IMR-90 (cell line): ENCODE data around the gene CNTLN. TPM values are rescaled to one million over a fixed set of nuclear protein-coding genes. Genes with fewer than 3 reads are reported as not detected.

ENCODE experiments used
- ATAC-seq: fragments of 200-7000 bp; cut with Tn5 transposase; 2 replicates; pipeline ENCODE4 v1.9.1; 2020; ENCODE audit warnings: low read depth, mild to moderate bottlenecking, moderate library complexity
- Bru-seq: library from RNA; stranded (reverse); fragments of 400-500 nt; gene quantifications from one replicate; lab custom pipeline; 2021; lab: Mats Ljungman, UMichigan
- BruChase-seq, 2 experiments: library from RNA; stranded (reverse); fragments of 400-500 nt; gene quantifications; one replicate each; lab custom pipeline; 2021; lab: Mats Ljungman, UMichigan
- BruUV-seq: library from RNA; stranded (reverse); fragments of 400-500 nt; replicated peaks from 2 replicates; lab custom pipeline; 2021; lab: Mats Ljungman, UMichigan
- CTCF ChIA-PET: fragments of 300-600 bp; formaldehyde crosslinking; extraction: SDS; loops from one replicate; lab custom pipeline; 2021; ENCODE audit warnings: antibody characterized with exemption; lab: Yijun Ruan, JAX
- POLR2A ChIA-PET: fragments of 300-600 bp; sonication (Branson Sonifier 250); formaldehyde crosslinking; loops from one replicate; lab custom pipeline; 2022; ENCODE audit warnings: antibody characterized with exemption; ENCODE audit not compliant: unreplicated experiment; lab: Charles Lee
- DNase-seq: peaks from one replicate; pipeline ENCODE4 v3.0.0; 2013
- H2AFZ ChIP-seq: replicated peaks from 2 replicates; pipeline ENCODE3; 2013; ENCODE audit warnings: low read length, mild to moderate bottlenecking; ENCODE audit not compliant: poor library complexity
- H2AK5ac ChIP-seq: 2 replicates; pipeline ENCODE4 v1.6.1; 2013; ENCODE audit warnings: low read depth, low read length, inconsistent platforms
- H2AK9ac ChIP-seq: replicated peaks from 2 replicates; pipeline ENCODE3; 2013; ENCODE audit warnings: mild to moderate bottlenecking, low read depth, low read length, moderate library complexity; ENCODE audit not compliant: poor library complexity
- H2BK120ac ChIP-seq: 2 replicates; pipeline ENCODE4 v1.6.1; 2013; ENCODE audit warnings: low read depth, low read length, inconsistent platforms
- H2BK15ac ChIP-seq: 3 replicates; pipeline ENCODE4 v1.6.1; 2013; ENCODE audit warnings: low read depth, low read length, inconsistent platforms
- H2BK20ac ChIP-seq: 2 replicates; pipeline ENCODE4 v1.6.1; 2013; ENCODE audit warnings: low read depth, mild to moderate bottlenecking, inconsistent platforms, low read length, moderate library complexity
- H2BK5ac ChIP-seq: 2 replicates; pipeline ENCODE4 v1.6.1; 2013; ENCODE audit warnings: mild to moderate bottlenecking, low read depth, low read length, inconsistent platforms; ENCODE audit not compliant: poor library complexity, severe bottlenecking
- H3K14ac ChIP-seq: replicated peaks from 2 replicates; pipeline ENCODE4 v1.6.1; 2013; ENCODE audit warnings: low read depth, low read length, inconsistent platforms
- H3K18ac ChIP-seq: 2 replicates; pipeline ENCODE4 v1.6.1; 2013; ENCODE audit warnings: low read depth, low read length, control low read depth
- H3K23ac ChIP-seq: 2 replicates; pipeline ENCODE4 v1.6.1; 2013; ENCODE audit warnings: low read depth, low read length, inconsistent platforms
- H3K27ac ChIP-seq: 2 replicates; pipeline ENCODE4 v1.5.1; 2013; ENCODE audit warnings: mild to moderate bottlenecking, control low read depth, low read length; ENCODE audit not compliant: insufficient read depth
- H3K27me3 ChIP-seq: 2 replicates; pipeline ENCODE4 v1.6.1; 2013; ENCODE audit warnings: low read length; ENCODE audit not compliant: control insufficient read depth, insufficient read depth
- H3K36me3 ChIP-seq: 2 replicates; pipeline ENCODE4 v1.6.1; 2013; ENCODE audit warnings: low read length, mixed read lengths; ENCODE audit not compliant: control insufficient read depth, insufficient read depth
- H3K4ac ChIP-seq: 2 replicates; pipeline ENCODE4 v1.6.1; 2013; ENCODE audit warnings: low read depth, low read length, inconsistent platforms
- H3K4me1 ChIP-seq: 2 replicates; pipeline ENCODE4 v1.6.1; 2013; ENCODE audit warnings: low read length, mixed read lengths; ENCODE audit not compliant: control insufficient read depth, insufficient read depth
- H3K4me2 ChIP-seq: 2 replicates; pipeline ENCODE4 v1.6.1; 2013; ENCODE audit warnings: low read depth, mild to moderate bottlenecking, control low read depth, low read length, moderate library complexity
- H3K4me3 ChIP-seq: 2 replicates; pipeline ENCODE4 v1.5.1; 2013; ENCODE audit warnings: low read depth, mild to moderate bottlenecking, control low read depth, low read length, moderate library complexity; ENCODE audit not compliant: insufficient read depth
- H3K56ac ChIP-seq: 2 replicates; pipeline ENCODE4 v1.6.1; 2013; ENCODE audit warnings: low read length, inconsistent platforms; ENCODE audit not compliant: insufficient read depth; ENCODE audit errors: extremely low read depth
- H3K79me1 ChIP-seq, 2 experiments: 2 replicates each; pipeline ENCODE4 v1.6.1; 2013; ENCODE audit warnings: low read length in 2 of 2, inconsistent platforms in 1 of 2, low read depth in 1 of 2
- H3K9ac ChIP-seq: 2 replicates; pipeline ENCODE4 v1.6.1; 2013; ENCODE audit warnings: low read depth, low read length, control low read depth
- H3K9me1 ChIP-seq: 2 replicates; pipeline ENCODE4 v1.6.1; 2013; ENCODE audit warnings: low read length, inconsistent platforms; ENCODE audit not compliant: insufficient read depth
- H3K9me3 ChIP-seq: 2 replicates; pipeline ENCODE4 v1.6.1; 2013; ENCODE audit warnings: low read length; ENCODE audit not compliant: control insufficient read depth, insufficient read depth
- H4K20me1 ChIP-seq: 2 replicates; pipeline ENCODE4 v1.6.1; 2013; ENCODE audit warnings: low read length, inconsistent platforms; ENCODE audit not compliant: insufficient read depth
- H4K5ac ChIP-seq: 2 replicates; pipeline ENCODE4 v1.6.1; 2013; ENCODE audit warnings: mild to moderate bottlenecking, low read depth, low read length, control low read depth
- H4K8ac ChIP-seq, 2 experiments: 2 replicates each; pipeline ENCODE4 v1.6.1; 2013; ENCODE audit warnings: low read depth in 2 of 2, low read length in 2 of 2, control low read depth in 1 of 2, inconsistent platforms in 1 of 2
- H4K91ac ChIP-seq: 2 replicates; pipeline ENCODE4 v1.6.1; 2013; ENCODE audit warnings: low read depth, low read length, inconsistent platforms; ENCODE audit not compliant: insufficient read depth
- BHLHE40 ChIP-seq: fragments of 150-350 bp; IDR thresholded peaks from 2 replicates; pipeline ENCODE4 v1.6.1; 2016; ENCODE audit warnings: mild to moderate bottlenecking, low read depth, low read length
- CTCF ChIP-seq: conservative IDR thresholded peaks from 2 replicates; pipeline ENCODE4 v1.5.1; 2012; ENCODE audit warnings: mild to moderate bottlenecking, low read depth, low read length, improper control_type of control experiment
- ELK1 ChIP-seq: fragments of 150-350 bp; IDR thresholded peaks from 2 replicates; pipeline ENCODE4 v1.6.1; 2016; ENCODE audit warnings: low read depth, mild to moderate bottlenecking, low read length, moderate library complexity, borderline replicate concordance
- FOS ChIP-seq: fragments of 150-350 bp; IDR thresholded peaks from 2 replicates; pipeline ENCODE4 v1.6.1; 2016; ENCODE audit warnings: low read depth, low read length
- MAFK ChIP-seq: IDR thresholded peaks from 2 replicates; pipeline ENCODE4 v1.6.1; 2012; ENCODE audit warnings: low read depth, low read length, improper control_type of control experiment
- MAZ ChIP-seq: IDR thresholded peaks from 2 replicates; pipeline ENCODE4 v1.6.1; 2012; ENCODE audit warnings: low read depth, mild to moderate bottlenecking, low read length, improper control_type of control experiment, moderate library complexity, borderline replicate concordance
- MXI1 ChIP-seq: IDR thresholded peaks from 2 replicates; pipeline ENCODE4 v1.6.1; 2012; ENCODE audit warnings: low read depth, mild to moderate bottlenecking, low read length, moderate library complexity, borderline replicate concordance
- NFE2L2 ChIP-seq: fragments of 150-350 bp; IDR thresholded peaks from 2 replicates; pipeline ENCODE4 v1.6.1; 2016; ENCODE audit warnings: low read depth, mild to moderate bottlenecking, low read length
- POLR2A ChIP-seq: IDR thresholded peaks from 2 replicates; pipeline ENCODE4 v1.6.1; 2012; ENCODE audit warnings: mild to moderate bottlenecking, low read depth, low read length
- USF2 ChIP-seq: fragments of 150-350 bp; IDR thresholded peaks from 2 replicates; pipeline ENCODE4 v1.6.1; 2017; ENCODE audit warnings: mild to moderate bottlenecking, antibody characterized with exemption, low read length, low read depth
- WGBS, 2 experiments: methylation state at CpG; one replicate each; pipeline versions ENCODE4 v1.1.5 to v1.1.7; 2013; ENCODE audit warnings: missing lambda C conversion rate in 2 of 2; ENCODE audit not compliant: insufficient read length in 1 of 2; ENCODE audit errors: extremely low coverage in 2 of 2; 5-methylcytosine and 5-hydroxymethylcytosine counted together
- dilution Hi-C: fragments of 300-500 bp; cut with HindIII; formaldehyde crosslinking; loops from one replicate; pipeline ENCODE4 v1.14.3; 2018; ENCODE audit warnings: low sequenced_read_pairs; ENCODE audit not compliant: unreplicated experiment
- in situ Hi-C: fragments of 300-500 bp; cut with MboI; formaldehyde crosslinking; loops from 3 replicates; pipeline ENCODE4 v1.14.3; 2019; ENCODE audit warnings: low sequenced_read_pairs, inconsistent platforms, mixed read lengths
- intact Hi-C: fragments of 100-400 bp; cut with micrococcal nuclease; formaldehyde crosslinking; loops from 2 replicates; pipeline ENCODE4 v1.10.0; 2022
- long read RNA-seq: library from polyadenylated mRNA; unstranded; transcript quantifications from one replicate; pipeline ENCODE4 v2.0.0, GENCODE V29; 2021; ENCODE audit not compliant: unreplicated experiment
- polyA plus RNA-seq, 3 experiments: library from polyadenylated mRNA; depleted of rRNA; stranded (reverse); fragments of >200 nt; gene quantifications; 2 replicates each; pipeline ENCODE4 v1.2.3, GENCODE V29; 2012; ENCODE audit warnings: low replicate concordance in 1 of 3
- total RNA-seq: library from RNA; depleted of rRNA; stranded (reverse); fragments of >200 nt; gene quantifications from 2 replicates; pipeline ENCODE4 v1.2.3, GENCODE V29; 2012; rRNA removed

CNTLN gene
- total RNA-seq (5.9 and 10.6 TPM in 2 replicates), polyA plus RNA-seq (2012; rRNA removed) (2.9 and 3.8 TPM in 2 replicates), Bru-seq, nascent RNA (percentile 64 among the genes with signal in this experiment), BruChase-seq, experiment 1, labeled RNA remaining after a 6-hour chase (percentile 50 among the genes with signal in this experiment), BruChase-seq, experiment 2, labeled RNA remaining after a 2-hour chase (percentile 59 among the genes with signal in this experiment)
- polyA plus RNA-seq (2012; cell fraction: cytosol; rRNA removed), result 0.73 and 1.1 TPM in 2 replicates
- 1.4 and 4.3 TPM in 2 replicates for polyA plus RNA-seq (2012; cell fraction: nucleus; rRNA removed; ENCODE audit: low replicate concordance)
- long read RNA-seq, full-length matches to known transcripts, result 6 of 14 reads
- long read RNA-seq, partial matches to known transcripts, result 4 of 14 reads
- long read RNA-seq, other reads (novel, unspliced or antisense), result 4 of 14 reads

- peak within 1 kb of the TSS; percentile 88 for H2BK5ac ChIP-seq
- no peaks in the 10 kb centered on the region for H4K20me1 ChIP-seq
- peak within 1 kb of the TSS; percentile 81 for H3K18ac ChIP-seq
- H3K4me2 ChIP-seq, result peak within 1 kb of the TSS; percentile 81
- peak within 1 kb of the TSS; percentile 56; the same call in 2 of the 3 replicates for H2BK15ac ChIP-seq
- H2AK9ac ChIP-seq, result peak within 1 kb of the TSS; percentile 97
- H3K9me3 ChIP-seq, result no peaks in the 10 kb centered on the region
- H4K91ac ChIP-seq, result peak within 1 kb of the TSS; percentile 99
- peaks cover 4% of the 10 kb centered on the region; the same call in 1 of the 2 replicates for H3K9me1 ChIP-seq
- ATAC-seq (peak; percentile 87), DNase-seq (peak; percentile 85)
- peaks cover 4% of the 10 kb centered on the region for H3K4me1 ChIP-seq
- peak within 1 kb of the TSS; percentile 78 to 99 for H4K8ac ChIP-seq
- WGBS, 2 experiments, result 7% methylated on average over 26 of the region's 61 CpGs; no CpG with 5 or more reads in 1 of the 2 experiments
- peak within 1 kb of the TSS; percentile 69 for H3K23ac ChIP-seq
- peak within 1 kb of the TSS; percentile 96 for H3K14ac ChIP-seq
- peak within 1 kb of the TSS; percentile 100 for H2AFZ ChIP-seq
- ChIA-PET CTCF (no interaction called here), POLR2A (no interaction called here)
- H3K4ac ChIP-seq, result peak within 1 kb of the TSS; percentile 99
- peaks cover 10 to 23% of the 10 kb centered on the region in 2 experiments for H3K79me1 ChIP-seq
- no peaks in the 10 kb centered on the region for H3K27me3 ChIP-seq
- BruUV-seq, result no TSS peak
- peaks cover under 1% of the 10 kb centered on the region; the same call in 1 of the 2 replicates for H3K36me3 ChIP-seq
- in situ Hi-C loops, result no loop called here
- H2BK120ac ChIP-seq, result peak within 1 kb of the TSS; percentile 89
- intact Hi-C loops, result no loop called here
- H4K5ac ChIP-seq, result peak within 1 kb of the TSS; percentile 91
- peak within 1 kb of the TSS; percentile 55 for H2AK5ac ChIP-seq
- dilution Hi-C loops, result no loop called here
- H2BK20ac ChIP-seq, result peak within 1 kb of the TSS; percentile 36
- H3K27ac ChIP-seq, result peak within 1 kb of the TSS; percentile 85
- peak within 1 kb of the TSS; percentile 78 for H3K56ac ChIP-seq
- H3K9ac ChIP-seq, result peak within 1 kb of the TSS; percentile 90
- H3K4me3 ChIP-seq, result peak within 1 kb of the TSS; percentile 86
- TF ChIP-seq FOS, result no peak
- TF ChIP-seq ELK1, result no peak
- no peak; the same call in 1 of the 2 replicates for TF ChIP-seq MAZ
- TF ChIP-seq POLR2A, result 0 out of 2 replicates have a peak, but pooled peaks have one; percentile 22
- TF ChIP-seq NFE2L2, result no peak
- TF ChIP-seq BHLHE40, result peak; percentile 53
- 0 out of 2 replicates have a peak, but pooled peaks have one; percentile 2 for TF ChIP-seq USF2
- peak; percentile 82; the same call in 1 of the 2 replicates for TF ChIP-seq MXI1
- no peak for TF ChIP-seq CTCF
- TF ChIP-seq MAFK, result no peak
Observed at GRCh38 chr9:17134396-17135294, at the start of gene CNTLN. TSS of gene CNTLN (plus strand) at chr9:17135040. CDS start at chr9:17135066, 26 bp downstream.
